Endometrial microvascular endothelial cells (primary cell): ENCODE results near the gene IFI27L2. TPM values are rescaled to one million over a fixed set of nuclear protein-coding genes. Genes with fewer than 3 reads are reported as not detected.
"Not testable (repeated sequence)": the region's sequence is repeated elsewhere in the genome, so short reads cannot be mapped to it uniquely, and the experiment has no call there.

Source experiments
- in situ Hi-C: cut with HindIII; loops from 2 replicates; pipeline ENCODE4 v1.10.0; 2017; ENCODE audit warnings: low sequenced_read_pairs, low pct_unique_long_range_greater_than_20kb; ENCODE audit errors: inconsistent ontology term
- total RNA-seq: library from RNA; depleted of rRNA; stranded (reverse); fragments of >200 nt; gene quantifications from one replicate; pipeline ENCODE4 v1.2.3, GENCODE V29; 2015; ENCODE audit errors: inconsistent ontology term

Gene IFI27L2
- total RNA-seq, 1 donor from 2014 or later: 82.9 TPM

- in situ Hi-C loops: not testable (repeated sequence)
Measured at GRCh38 chr14:94156143-94156542, 26.7 kb upstream of the IFI27L2 start.

GRCh38 chr14:94153750-94154342 lies 24.4 kb upstream of the IFI27L2 start:
- in situ Hi-C loops: no loop called here

- in situ Hi-C loops: no loop called here
Measured at GRCh38 chr14:94152676-94153075, 23.3 kb upstream of the IFI27L2 start.

GRCh38 chr14:94145902-94146527 lies 16.6 kb upstream of the IFI27L2 start:
- in situ Hi-C loops: no loop called here

- in situ Hi-C loops: no loop called here
Measured at GRCh38 chr14:94144765-94145164, 15.4 kb upstream of the IFI27L2 start.

- in situ Hi-C loops: no loop called here
Measured at GRCh38 chr14:94143711-94144110, 14.3 kb upstream of the IFI27L2 start.

- in situ Hi-C loops: no loop called here
Measured at GRCh38 chr14:94143239-94143638, 13.8 kb upstream of the IFI27L2 start.

- in situ Hi-C loops: no loop called here
Measured at GRCh38 chr14:94142836-94143235, 13.4 kb upstream of the IFI27L2 start.

GRCh38 chr14:94142247-94142646 lies 12.8 kb upstream of the IFI27L2 start:
- in situ Hi-C loops: no loop called here

GRCh38 chr14:94139421-94139820 lies 10.0 kb upstream of the IFI27L2 start:
- in situ Hi-C loops: no loop called here

GRCh38 chr14:94139006-94139405 lies 9.6 kb upstream of the IFI27L2 start:
- in situ Hi-C loops: no loop called here

- in situ Hi-C loops: no loop called here
Measured at GRCh38 chr14:94138251-94138650, 8.8 kb upstream of the IFI27L2 start.

GRCh38 chr14:94136575-94137331 lies 7.3 kb upstream of the IFI27L2 start:
- in situ Hi-C loops: no loop called here

GRCh38 chr14:94135476-94135875 lies 6.1 kb upstream of the IFI27L2 start:
- in situ Hi-C loops: no loop called here

GRCh38 chr14:94132285-94132887 lies 3.0 kb upstream of the IFI27L2 start:
- in situ Hi-C loops: no loop called here

GRCh38 chr14:94129758-94130414 lies 482 bp upstream of the IFI27L2 start:
- in situ Hi-C loops: no loop called here

- in situ Hi-C loops: no loop called here
Measured at GRCh38 chr14:94128216-94128839, 1.1 kb downstream of the IFI27L2 start.

GRCh38 chr14:94127330-94127729 lies 2.1 kb downstream of the IFI27L2 start:
- in situ Hi-C loops: no loop called here

- in situ Hi-C loops: no loop called here
Measured at GRCh38 chr14:94126800-94127199, 2.6 kb downstream of the IFI27L2 start.
